ENCODE results near the gene ZFP62. TPM values are rescaled to one million over a fixed set of nuclear protein-coding genes. Genes with fewer than 3 reads are reported as not detected.
A peak's percentile ranks its signal among the peaks of the same experiment; 100 is the strongest.

ZFP62 gene
- total RNA-seq, 1 donor from 2014 or later: 13.7 TPM

DNA sequence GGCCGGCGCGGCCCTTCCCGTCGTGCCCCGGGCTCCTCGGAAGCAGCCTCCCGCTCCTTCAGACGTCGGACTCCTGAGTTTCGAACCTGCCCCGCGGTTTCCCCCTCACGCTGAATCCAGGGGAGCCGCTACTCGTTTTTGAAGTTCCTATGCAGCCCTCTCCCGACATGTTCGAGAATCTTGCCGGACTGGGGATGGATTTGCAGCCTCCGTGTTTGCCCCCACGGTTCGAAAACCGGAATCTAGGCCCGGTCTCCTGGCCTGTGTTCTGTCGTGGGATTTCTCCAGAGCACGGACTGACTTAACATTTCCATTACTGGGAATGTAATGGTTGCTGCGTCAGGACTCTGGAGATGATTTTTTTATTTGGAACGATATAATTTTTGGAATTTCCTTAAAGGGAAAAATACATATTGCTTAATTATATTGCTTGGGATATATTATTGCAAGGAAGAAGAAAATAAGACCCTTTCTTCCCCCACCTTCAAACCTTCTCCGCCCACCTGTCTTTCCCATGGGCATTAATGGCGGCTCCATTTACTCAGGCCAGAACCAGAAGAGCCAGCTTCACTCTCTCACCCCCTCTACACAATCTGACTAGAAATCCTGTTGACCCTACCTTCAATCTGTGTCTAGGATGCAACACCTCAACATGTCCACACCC is 50.0 kb downstream of the ZFP62 start:
- DNase-seq (ENCODE audit: low read depth in 2 of 2): peak in 1 of 2 donors; percentile 52

DNA sequence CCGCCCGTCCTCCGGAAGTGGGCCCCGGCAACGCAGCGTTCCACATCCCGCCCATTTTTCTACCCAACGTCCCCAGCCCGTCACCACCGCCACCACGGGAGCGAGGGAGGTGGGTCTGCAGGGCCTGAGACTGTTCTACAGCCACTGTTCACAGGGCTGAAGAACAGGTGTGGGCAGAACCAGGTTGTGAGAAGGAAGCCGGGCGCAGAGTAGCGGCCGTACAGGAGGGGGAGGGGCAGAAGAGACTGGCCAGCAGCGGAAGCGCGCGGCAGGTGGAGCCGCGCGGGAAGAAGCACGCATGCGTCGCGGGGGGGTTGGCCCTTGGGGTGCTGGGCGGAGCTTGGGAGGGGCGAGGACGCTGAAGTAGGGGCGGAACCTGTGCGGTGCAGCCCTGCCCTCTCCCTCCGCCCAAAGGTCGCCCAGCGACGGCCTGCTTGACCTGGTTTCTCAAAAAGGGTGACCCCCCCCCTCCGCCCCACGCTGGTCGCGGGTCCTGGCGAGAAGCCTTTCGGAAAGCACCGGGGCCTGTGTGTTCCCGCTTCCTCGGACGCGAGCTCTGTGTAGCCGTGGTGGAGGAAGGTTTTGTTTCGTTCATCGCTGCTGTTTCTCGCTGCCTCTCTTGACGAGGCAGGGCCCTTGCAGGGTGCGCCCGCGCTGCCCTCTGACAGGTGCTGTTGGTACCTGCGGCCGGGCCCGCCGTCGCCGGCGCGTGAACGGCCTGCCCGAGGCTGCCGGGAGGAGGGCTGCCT is 50.7 kb downstream of the ZFP62 start:
- DNase-seq (ENCODE audit: low read depth in 2 of 2): peak; percentile 96 to 97

DNA sequence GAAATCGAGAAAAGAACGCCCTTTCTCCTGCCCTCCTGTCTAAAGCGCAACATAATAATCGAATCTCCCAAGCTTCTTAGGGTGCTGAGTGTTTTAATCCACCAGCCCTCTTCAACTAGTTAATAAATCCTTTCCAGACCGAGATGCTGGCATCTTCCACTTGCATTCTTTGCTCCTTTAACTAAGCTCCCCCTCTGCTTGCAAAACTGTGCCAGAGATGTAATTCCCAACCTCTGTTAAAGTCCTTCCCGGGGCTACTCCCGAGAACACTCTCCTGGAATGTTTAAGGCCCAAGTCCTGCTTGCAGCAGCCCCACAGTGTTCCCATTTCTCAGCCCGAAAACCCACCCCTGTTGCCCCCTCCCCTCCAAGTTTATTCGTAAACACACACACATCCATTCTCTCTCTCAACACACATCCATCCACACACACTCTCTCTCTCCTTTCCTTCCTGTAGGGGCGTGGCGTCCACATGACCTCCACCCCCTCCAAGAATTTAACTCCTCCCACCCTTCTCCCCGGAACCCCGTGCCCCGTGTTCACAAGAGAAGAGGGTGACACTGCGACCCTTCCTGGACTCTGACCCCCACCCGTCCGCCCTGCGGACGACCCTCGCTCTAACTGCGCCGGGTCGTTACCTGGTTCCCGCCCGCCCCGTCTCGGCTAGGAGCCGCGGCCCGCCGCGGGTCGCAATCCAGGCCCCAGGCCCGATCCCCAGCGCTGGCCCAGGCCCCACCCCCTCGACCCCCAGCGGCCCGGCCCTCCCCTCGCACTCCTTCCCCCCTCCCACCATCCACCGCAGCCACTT is 51.5 kb downstream of the ZFP62 start:
- DNase-seq (ENCODE audit: low read depth in 2 of 2): peak; percentile 75 to 76

DNA sequence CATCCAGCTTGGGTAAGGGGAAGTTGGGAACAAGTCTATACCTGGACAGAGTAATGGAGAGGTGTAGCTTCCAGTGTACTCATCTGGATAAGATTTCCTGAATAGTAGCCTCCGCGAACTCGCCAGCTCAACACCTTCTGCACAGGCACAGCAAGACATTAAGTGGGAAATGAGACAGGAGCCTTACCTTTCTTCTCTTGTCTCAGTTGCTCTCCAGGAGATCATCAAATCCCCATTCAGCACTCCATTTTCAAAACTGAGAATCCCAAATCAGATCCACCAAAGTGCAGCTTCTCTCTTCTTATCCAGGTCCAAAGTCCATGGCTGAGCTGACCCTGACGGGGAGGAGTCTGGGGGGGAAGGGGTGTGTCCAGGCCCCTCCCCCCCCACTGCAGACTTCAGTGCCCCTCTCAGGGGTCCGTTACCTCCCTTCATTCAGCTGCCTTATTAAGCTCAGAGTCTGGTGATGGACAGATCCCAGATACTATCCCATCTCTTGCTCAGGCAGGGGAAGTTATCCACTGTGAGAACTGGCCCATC is 52.5 kb downstream of the ZFP62 start:
- no peak for DNase-seq (ENCODE audit: low read depth in 2 of 2)

DNA sequence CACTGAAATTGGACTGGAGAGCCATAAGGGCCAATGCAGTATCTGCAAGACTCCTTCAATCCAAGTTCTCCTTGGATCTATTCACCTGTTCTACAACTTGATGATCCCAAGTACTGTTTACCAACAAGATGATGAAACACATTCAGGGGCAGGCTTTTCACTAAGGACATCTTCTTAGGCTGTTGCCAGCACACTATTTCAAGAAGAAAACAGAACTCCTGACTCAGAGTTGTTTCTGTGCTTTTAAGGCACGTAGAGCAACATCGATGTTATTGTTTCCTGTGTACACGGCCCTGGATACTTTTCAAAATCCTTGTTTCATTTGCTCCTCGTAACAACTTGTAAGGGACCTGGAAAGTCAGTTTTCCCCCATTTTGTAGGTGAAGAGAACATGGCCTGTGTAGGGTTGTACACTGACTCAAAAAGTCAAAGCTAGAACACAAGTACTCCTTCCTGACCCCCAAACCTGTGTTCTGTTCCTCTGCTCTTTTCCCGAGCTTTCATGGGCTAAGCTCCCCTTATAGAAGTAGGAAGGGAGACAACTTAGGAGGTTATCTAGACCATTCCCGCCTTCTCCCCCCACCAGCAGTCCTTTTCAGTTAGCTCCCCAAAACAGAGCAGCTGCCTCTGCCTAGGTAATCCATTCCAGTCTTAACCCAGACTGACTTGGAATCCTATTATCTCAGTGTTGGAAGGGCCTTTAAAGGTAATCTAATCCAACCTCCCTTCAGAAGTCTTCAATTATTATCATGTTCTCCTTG is 53.2 kb downstream of the ZFP62 start:
- peak in 1 of 2 donors; percentile 59 for DNase-seq (ENCODE audit: low read depth in 2 of 2)

DNA sequence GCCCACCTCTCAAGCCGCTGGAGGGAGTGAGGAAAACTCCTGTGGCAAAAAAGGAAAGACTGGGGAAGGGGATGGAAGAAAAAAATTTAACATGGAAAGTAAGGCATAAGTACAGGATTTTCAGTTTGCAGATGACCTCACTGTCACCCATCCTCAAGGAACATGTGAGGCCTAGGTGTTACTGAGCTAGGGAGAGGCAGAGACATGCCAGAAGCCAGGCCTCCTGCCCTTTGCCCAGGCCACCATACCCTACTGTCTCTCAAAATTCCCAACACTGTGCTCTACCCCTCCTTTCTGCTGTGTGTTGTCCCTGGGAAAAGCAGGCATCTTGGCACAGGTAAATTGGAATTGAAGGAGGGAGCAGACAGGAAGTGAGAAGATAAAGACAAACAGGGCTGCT is 54.0 kb downstream of the ZFP62 start:
- DNase-seq (ENCODE audit: low read depth in 2 of 2): no peak

DNA sequence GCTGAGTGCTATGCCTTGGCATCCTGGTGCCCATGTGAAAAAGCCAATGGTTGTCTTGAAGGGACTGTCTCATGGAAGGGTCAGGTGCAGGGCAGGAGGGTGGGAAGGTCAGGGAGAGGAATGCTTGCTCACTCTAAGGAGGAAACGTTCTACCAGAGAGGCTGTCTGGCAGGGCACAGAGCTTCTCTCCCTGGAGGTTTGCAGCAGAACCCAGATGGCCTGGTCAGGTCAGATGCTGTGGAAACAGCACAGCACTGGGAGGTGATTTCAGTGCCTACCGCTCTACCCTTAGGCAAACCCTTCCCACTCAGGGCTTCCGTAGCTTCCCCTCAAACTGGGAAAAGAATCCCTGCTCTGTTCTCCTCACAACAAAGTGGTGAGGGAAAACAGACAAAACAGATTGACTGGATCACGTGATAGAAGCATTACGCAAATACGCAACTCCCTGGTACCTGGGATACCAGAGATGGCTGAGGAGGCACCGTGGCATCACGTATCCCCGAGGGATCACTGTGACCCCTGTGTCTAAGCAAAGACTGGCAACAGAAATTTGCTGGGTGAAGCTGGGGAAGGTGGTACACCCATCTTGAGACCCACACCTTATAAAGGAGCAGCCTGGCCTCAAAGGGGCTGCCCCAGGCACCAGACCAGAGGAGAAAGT is 54.6 kb downstream of the ZFP62 start:
- no peak for DNase-seq (ENCODE audit: low read depth in 2 of 2)

DNA sequence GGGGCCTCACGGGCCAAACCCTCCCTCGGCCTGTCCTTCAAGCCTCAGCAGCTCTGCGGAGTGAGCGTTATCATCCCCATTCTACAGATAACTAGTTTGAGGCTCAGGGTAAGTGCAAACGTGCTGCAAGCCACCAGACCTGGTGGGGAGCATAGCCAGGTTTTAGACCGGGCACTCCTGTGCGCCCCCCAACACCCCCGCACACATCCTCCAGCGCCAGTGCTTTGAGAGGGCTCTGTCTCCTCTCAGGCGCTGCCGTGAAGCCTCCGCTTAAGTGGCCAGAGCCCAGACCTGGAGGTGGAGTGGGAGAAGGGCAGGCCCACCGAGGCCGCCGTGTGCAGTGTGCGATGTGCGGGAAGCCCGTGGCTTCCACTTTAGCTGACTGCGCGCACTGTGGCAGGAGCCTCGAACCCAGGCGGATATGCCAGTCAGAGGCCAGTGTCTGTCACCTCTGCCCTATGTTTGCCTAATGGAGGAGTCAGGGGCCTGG is 56.9 kb downstream of the ZFP62 start:
- no peak for DNase-seq (ENCODE audit: low read depth in 2 of 2)

DNA sequence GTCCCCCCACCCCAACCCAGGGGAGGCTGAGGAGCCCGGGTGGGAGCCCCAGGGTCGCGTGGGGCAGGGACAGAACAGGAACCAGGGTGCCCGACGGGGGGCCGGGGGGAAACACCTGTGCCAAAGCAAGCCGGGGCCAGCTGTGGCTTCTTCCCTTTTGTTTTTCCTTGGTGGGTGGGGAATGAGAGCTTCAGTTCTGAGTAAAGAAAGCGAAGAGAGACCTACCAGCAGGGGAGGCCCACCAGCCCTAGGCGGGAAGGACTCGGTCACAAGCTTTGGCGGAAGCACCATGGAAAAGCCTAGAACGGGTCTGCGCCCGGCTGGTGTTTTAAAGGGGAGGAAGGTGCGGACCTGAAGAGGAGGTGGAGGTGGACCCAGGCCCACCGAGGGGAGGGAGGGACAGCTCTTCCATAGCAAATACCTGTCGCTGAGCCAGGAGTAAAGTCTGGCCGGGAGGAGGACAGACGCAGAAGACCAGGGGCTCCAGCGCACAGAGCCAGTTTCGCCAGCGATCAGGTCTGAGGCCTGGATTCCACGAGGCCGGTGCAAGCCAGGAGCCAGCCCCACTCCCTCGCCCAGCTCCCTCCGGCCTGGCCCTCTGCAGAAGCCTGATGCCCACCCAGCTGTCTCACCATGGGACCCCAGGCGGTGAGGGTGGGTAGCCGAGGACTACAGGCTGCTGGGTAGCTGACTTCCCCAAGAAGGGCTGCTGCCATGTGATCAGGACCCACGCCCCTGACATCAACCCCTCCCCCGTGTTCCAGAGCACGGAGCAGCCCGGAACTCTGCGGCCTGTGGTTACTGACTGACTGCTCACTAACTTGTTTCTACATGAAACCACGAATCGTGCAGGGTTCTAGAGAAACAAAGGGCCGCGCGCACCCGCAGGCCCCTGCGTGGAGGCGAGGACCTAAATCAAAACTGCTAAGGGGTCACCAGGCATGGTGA is 57.6 kb downstream of the ZFP62 start:
- peak; percentile 34 to 57 for DNase-seq (ENCODE audit: low read depth in 2 of 2)

DNA sequence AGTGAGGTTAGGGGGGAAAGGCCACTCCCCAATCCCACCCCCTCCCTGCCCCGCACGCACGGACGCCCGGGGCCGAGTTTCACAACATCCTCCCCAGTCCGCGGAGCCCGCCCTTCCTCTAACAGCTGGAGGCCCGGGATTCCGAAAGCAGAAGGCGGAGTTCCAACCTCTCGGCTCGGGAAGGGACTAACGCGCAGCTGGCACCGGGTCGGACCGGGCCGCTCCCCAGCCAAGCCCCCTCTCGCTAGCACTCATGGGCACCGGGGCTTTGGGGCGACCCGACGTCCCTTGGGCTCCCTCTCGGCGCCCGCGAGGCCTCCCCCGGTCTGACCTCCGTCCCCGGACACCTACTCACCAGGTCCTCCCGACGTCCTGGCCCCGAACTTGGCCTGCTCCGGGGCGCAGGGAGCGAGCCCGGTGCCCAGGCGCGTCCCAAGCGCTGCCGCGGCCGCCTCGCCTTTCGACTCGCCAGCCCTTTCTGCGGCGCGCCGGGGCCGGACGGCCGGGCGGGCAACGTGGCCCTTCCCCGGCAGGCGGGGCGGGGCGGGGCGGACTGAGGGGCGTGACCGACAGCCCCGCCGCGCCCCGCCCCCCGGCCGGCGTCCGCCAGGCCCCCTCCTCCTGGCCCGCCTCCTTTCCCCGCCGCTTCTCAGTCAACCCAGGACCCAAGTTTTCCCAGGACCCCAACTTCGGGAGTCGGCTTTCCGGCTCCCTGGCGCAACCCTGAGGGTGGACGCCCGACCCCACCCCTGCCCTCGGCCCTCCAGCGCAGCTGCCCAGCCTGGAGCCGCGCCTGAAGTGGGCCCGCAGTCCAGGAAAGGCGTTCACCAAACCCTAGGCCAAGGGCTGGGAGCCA is 58.5 kb downstream of the ZFP62 start, which contains the start of gene MGAT1:
MGAT1 (minus strand) TSS at position 482 of the 856 bp plus-strand sequence. CDS start 9,835 bp downstream, outside the sequence.
- peak; percentile 86 to 91 for DNase-seq (ENCODE audit: low read depth in 2 of 2)

DNA sequence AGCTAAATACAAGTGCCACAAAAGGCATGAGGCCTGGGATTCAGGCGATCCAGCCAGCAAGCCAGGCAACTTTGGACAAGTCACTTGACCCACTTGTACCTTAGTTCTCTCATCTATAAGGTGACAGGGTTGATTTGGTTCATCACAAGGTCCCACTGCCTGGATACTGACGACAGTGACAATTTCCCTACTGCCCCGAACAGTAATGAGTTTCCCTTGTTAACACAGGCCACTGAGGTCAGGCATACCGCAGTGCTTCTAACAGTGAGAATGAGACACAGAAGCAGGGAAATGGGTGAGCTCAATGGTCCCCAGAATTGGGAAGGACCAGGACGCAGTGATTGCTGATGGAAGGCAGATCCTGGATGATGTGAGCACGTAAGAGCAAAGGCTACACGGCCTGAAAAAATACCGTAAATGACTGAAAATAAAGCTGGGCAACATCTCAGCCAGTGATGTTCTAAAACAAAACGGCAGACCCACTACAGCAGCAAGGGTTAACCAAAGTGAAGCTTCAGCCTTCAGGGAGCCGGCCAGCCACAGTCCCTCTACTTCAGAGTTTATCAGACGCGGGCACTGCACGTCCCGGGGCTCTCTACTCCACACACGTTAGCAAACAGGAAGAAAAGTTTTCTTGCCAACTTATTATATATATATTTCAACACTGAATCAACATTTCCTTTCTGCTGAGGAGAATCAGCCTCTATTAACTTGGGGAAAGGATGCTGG is 59.3 kb downstream of the ZFP62 start:
- peak in 1 of 2 donors; percentile 26 for DNase-seq (ENCODE audit: low read depth in 2 of 2)

DNA sequence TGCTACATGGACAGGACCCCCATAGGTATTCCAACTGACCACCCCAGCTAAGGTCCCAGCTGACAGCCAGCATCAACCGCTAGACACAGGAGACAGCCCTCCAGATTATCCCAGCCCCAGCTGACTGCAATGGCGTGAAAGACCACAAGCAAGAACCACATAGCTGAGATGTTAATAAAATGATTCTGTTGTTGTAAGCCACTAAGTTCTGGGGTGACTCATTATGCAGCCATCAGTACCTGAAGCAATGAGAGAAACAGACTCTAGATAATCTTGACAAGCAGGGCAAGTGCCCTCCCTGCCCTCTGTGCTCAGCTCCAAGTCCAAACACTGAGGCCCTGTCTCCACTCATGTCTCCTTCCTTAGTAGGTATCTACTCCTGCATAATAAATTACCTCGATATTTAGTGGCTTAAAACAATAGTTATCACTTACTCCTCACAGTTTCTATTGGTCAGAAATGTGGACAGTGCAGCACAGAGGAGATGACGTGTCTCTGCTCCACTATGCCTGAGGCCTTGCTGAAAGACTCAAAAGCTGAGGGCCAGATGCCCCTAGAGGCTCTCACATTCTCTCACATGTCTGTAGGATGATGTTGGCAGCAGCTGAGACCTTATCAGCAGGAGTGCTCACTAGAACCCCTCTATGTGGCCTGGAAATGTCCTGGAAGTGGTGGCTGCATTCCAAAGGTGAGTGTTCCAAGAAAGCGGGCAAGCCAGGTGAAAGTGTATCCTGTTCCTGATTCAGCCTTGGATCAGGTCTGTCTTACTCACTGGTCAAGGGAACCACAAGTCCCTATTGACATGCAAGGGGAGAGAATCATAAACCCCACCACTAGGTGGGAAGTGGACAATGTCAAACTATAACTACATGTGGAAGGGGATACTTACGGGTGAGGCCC is 60.9 kb downstream of the ZFP62 start:
- DNase-seq (ENCODE audit: low read depth in 2 of 2): peak; percentile 43 to 50

DNA sequence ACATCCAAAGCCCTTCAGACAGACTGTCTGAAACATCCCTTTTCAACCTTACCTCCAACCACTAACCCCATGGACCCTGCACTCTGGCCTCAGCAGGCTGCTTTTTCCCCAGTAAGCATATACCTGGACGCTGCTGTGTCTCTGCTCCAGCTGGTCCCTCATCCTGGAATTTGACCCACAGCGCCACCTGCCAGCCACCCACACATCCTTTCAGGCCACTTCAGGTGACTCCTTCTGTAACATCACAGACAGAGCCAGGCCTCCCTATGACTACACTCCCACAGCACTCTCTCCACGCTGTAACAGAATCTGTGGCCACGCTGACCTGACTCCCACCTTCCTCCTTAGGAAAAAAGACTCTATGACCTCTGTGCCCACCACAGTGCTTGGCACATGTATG is 61.9 kb downstream of the ZFP62 start:
- DNase-seq (ENCODE audit: low read depth in 2 of 2): peak in 1 of 2 donors; percentile 39

DNA sequence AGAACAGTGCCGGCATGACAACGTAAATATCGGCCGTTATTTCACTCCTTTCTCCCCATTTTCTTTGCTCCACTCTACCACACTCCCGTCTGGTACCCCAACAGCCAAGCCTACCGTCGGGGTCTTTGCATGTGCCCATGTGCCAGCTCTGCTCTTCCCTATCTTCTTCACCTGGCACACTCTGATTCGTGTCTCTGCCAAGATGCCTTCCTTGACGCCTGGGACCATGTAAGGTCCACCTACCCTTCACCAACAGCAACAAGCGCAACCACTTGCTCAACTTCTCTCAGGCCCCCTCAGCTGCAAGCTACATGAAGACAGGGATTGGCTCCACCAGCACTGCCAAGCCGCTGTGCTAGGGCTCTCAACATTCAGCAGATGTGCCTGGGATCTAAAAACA is 62.9 kb downstream of the ZFP62 start:
- no peak for DNase-seq (ENCODE audit: low read depth in 2 of 2)

Measured in lung microvascular endothelial cell (primary cell).